K562 (cell line): Measurements from ENCODE around the gene MIP. TPM values are rescaled to one million over a fixed set of nuclear protein-coding genes. Genes with fewer than 3 reads are reported as not detected.
"Not testable (repeated sequence)": the region's sequence is repeated elsewhere in the genome, so short reads cannot be mapped to it uniquely, and the experiment has no call there.

Experiments used
- ATAC-seq: fragments of 200-7000 bp; cut with Tn5 transposase; 3 replicates; pipeline ENCODE4 v1.9.1; 2020; ENCODE audit warnings: moderate library complexity
- BruUV-seq: library from RNA; stranded (reverse); fragments of 400-500 nt; replicated peaks from 2 replicates; lab custom pipeline; 2021; lab: Mats Ljungman, UMichigan
- CTCF ChIA-PET: fragments of 300-600 bp; formaldehyde crosslinking; extraction: SDS; loops from one replicate; lab custom pipeline; 2021; ENCODE audit warnings: low intra/inter-chr PET ratio; lab: Yijun Ruan, JAX
- POLR2A ChIA-PET: fragments of 300-600, 350-650 bp; sonication (Branson Sonifier 250); formaldehyde crosslinking; extraction: SDS; loops from one replicate; lab custom pipeline; 2021; ENCODE audit warnings: antibody characterized with exemption, inconsistent platforms; lab: Yijun Ruan, JAX
- DNase-seq, 4 experiments: peaks; one replicate each; pipeline versions ENCODE4 v3.0.0 to v3.0.0-alpha.2; 2011 to 2018; ENCODE audit warnings: low spot score in 3 of 4, mixed read lengths in 3 of 4; ENCODE audit errors: extremely low read depth in 1 of 4
- FAIRE-seq: peaks from 2 replicates; lab custom pipeline; 2011; peaks lifted over from hg19 to GRCh38; lab: Jason Lieb, UNC
- H2AFZ ChIP-seq: 2 replicates; pipeline ENCODE4 v1.6.0; 2011; ENCODE audit warnings: low read depth, low read length, control low read depth, inconsistent platforms
- H3K27ac ChIP-seq: fragments of 200-600 bp; 3 replicates; pipeline ENCODE4 v1.8.0; 2011; ENCODE audit warnings: low read depth, mild to moderate bottlenecking, control low read depth, inconsistent platforms, low read length, moderate library complexity, mixed read lengths; ENCODE audit errors: extremely low read depth
- H3K27me3 ChIP-seq, 2 experiments: fragments of 300-600 bp in 1 of 2; 2 replicates in 1 of 2; 3 replicates in 1 of 2; pipeline versions ENCODE4 v1.6.0 to v1.8.0; 2011; ENCODE audit warnings: inconsistent platforms in 2 of 2, low read length in 2 of 2, mild to moderate bottlenecking in 1 of 2, mixed read lengths in 1 of 2, moderate library complexity in 1 of 2; ENCODE audit not compliant: control insufficient read depth in 2 of 2, insufficient read depth in 2 of 2
- H3K36me3 ChIP-seq: fragments of 300-600 bp; 3 replicates; pipeline ENCODE4 v1.8.0; 2011; ENCODE audit warnings: mild to moderate bottlenecking, low read length, inconsistent platforms; ENCODE audit not compliant: control insufficient read depth, insufficient read depth
- H3K4me1 ChIP-seq, 2 experiments: fragments of 200-600 bp in 1 of 2; replicated peaks in 1 of 2; 2 replicates in 1 of 2; 3 replicates in 1 of 2; pipeline versions ENCODE4 v1.5.1 to v1.8.0; 2011; ENCODE audit warnings: inconsistent platforms in 2 of 2, low read length in 2 of 2, mild to moderate bottlenecking in 1 of 2, mixed read lengths in 1 of 2, moderate library complexity in 1 of 2; ENCODE audit not compliant: control insufficient read depth in 2 of 2, insufficient read depth in 2 of 2
- H3K4me2 ChIP-seq: 2 replicates; pipeline ENCODE4 v1.6.1; 2011; ENCODE audit warnings: low read length, control low read depth, inconsistent platforms, mixed read lengths; ENCODE audit not compliant: insufficient read depth
- H3K4me3 ChIP-seq: fragments of 200-600 bp; sonication (generic), shearing (Covaris generic); 2 replicates; pipeline ENCODE4 v1.5.1; 2016; ENCODE audit warnings: control low read depth, inconsistent platforms
- H3K79me2 ChIP-seq: fragments of 200-600 bp; 3 replicates; pipeline ENCODE4 v1.8.0; 2011; ENCODE audit warnings: low read length, inconsistent platforms; ENCODE audit not compliant: control insufficient read depth, insufficient read depth
- H3K9ac ChIP-seq, 2 experiments: 2 replicates each; pipeline versions ENCODE4 v1.6.0 to v1.6.1; 2011; ENCODE audit warnings: low read depth in 2 of 2, low read length in 2 of 2, control low read depth in 1 of 2, inconsistent platforms in 1 of 2, mild to moderate bottlenecking in 1 of 2, mixed read lengths in 1 of 2; ENCODE audit not compliant: insufficient read depth in 1 of 2
- H3K9me1 ChIP-seq: one replicate; pipeline ENCODE4 v1.6.0; 2011; ENCODE audit warnings: inconsistent platforms, mild to moderate bottlenecking, low read length, moderate library complexity; ENCODE audit not compliant: control insufficient read depth, insufficient read depth
- H3K9me3 ChIP-seq: replicated peaks from 2 replicates; pipeline ENCODE4 v1.5.1; 2011; ENCODE audit warnings: low read depth, low read length, inconsistent platforms; ENCODE audit not compliant: control insufficient read depth, insufficient read depth
- H4K20me1 ChIP-seq: replicated peaks from 2 replicates; pipeline ENCODE4 v1.6.1; 2011; ENCODE audit warnings: low read length, inconsistent platforms, mixed read lengths; ENCODE audit not compliant: control insufficient read depth, insufficient read depth
- CBFA2T2 ChIP-seq: fragments of 450-650 bp; conservative IDR thresholded peaks from 2 replicates; pipeline ENCODE4 v1.6.1; 2017; ENCODE audit warnings: mild to moderate bottlenecking
- RAD51 ChIP-seq: fragments of 450-650 bp; IDR thresholded peaks from 2 replicates; pipeline ENCODE4 v1.7.1; 2016; ENCODE audit warnings: low read depth, mild to moderate bottlenecking, borderline replicate concordance
- WGBS: fragments of 100-300 bp; shearing (Covaris generic); methylation state at CpG from one replicate; pipeline ENCODE4 v1.1.6; 2016; ENCODE audit warnings: low coverage, mixed read lengths; ENCODE audit not compliant: insufficient coverage; ENCODE audit errors: missing lambda C conversion rate; 5-methylcytosine and 5-hydroxymethylcytosine counted together
- in situ Hi-C: fragments of 300-500 bp; cut with MboI; formaldehyde crosslinking; loops from 4 replicates; pipeline ENCODE4 v1.15.0; 2018; ENCODE audit warnings: inconsistent platforms, mixed read lengths
- intact Hi-C: fragments of 100-400 bp; cut with micrococcal nuclease; formaldehyde crosslinking; loops from 2 replicates; pipeline ENCODE4 v1.14.2; 2022
- polyA plus RNA-seq, 8 experiments: library from polyadenylated mRNA; depleted of rRNA in 4 of 8; stranded (reverse) in 5 of 8; unstranded in 3 of 8; fragments of >200 nt; fragmentation: Nextera tagmentation in 2 of 8; fragmentation: Illumina TruSeq in 1 of 8; extraction: Ambion mirVana in 2 of 8; extraction: Trizol in 1 of 8; gene quantifications; 2 replicates each; pipeline versions ENCODE4 v1.2.1 to v1.2.3, GENCODE V29; 2011 to 2014; ENCODE audit warnings: inconsistent platforms in 1 of 8, missing spikeins in 1 of 8
- total RNA-seq, 7 experiments: library from RNA; depleted of rRNA in 6 of 7; stranded (reverse); fragments of >200 nt in 6 of 7; fragmentation: Illumina TruSeq in 2 of 7; extraction: Trizol in 2 of 7; gene quantifications; 2 replicates each; pipeline versions ENCODE4 v1.2.1 to v1.2.3, GENCODE V29; 2011 to 2021; ENCODE audit warnings: low replicate concordance in 1 of 7
- TF ChIP-seq, protein P1 (sequence below): fragments of 450-650 bp; formaldehyde crosslinking; IDR thresholded peaks from 2 replicates; pipeline ENCODE4 v1.4.0; 2020; ENCODE audit warnings: mild to moderate bottlenecking, mixed read lengths

Gene MIP
- total and polyA plus RNA-seq, 9 of the 15 experiments (the other 6 are each of a cell fraction or from before 2014, with no cell fraction given) = 0.09 to 0.36 (median 0.19) TPM; not detected in 5

- H3K4me3 ChIP-seq, H3K27ac ChIP-seq, POLR2A ChIA-PET, H3K4me2 ChIP-seq, H3K9ac ChIP-seq, H4K20me1 ChIP-seq, FAIRE-seq, BruUV-seq, ATAC-seq, H3K9me3 ChIP-seq, DNase-seq, in situ Hi-C loops, intact Hi-C loops, H2AFZ ChIP-seq, H3K4me1 ChIP-seq, H3K79me2 ChIP-seq, H3K36me3 ChIP-seq, H3K27me3 ChIP-seq, H3K9me1 ChIP-seq, CTCF ChIA-PET: not testable (repeated sequence)
- TF ChIP-seq RAD51 = peak; percentile 62
- TF ChIP-seq, protein P1, sequence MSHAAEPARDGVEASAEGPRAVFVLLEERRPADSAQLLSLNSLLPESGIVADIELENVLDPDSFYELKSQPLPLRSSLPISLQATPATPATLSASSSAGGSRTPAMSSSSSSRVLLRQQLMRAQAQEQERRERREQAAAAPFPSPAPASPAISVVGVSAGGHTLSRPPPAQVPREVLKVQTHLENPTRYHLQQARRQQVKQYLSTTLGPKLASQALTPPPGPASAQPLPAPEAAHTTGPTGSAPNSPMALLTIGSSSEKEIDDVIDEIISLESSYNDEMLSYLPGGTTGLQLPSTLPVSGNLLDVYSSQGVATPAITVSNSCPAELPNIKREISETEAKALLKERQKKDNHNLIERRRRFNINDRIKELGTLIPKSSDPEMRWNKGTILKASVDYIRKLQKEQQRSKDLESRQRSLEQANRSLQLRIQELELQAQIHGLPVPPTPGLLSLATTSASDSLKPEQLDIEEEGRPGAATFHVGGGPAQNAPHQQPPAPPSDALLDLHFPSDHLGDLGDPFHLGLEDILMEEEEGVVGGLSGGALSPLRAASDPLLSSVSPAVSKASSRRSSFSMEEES (CRISPR knock-in tag) = peak; percentile 81
- TF ChIP-seq CBFA2T2 = 0 out of 2 replicates have a peak, but pooled peaks have one; percentile 26
- 45% methylated on average over 3 of the region's 3 CpGs for WGBS
These were observed 50.2 kb downstream of the MIP start for GRCh38 chr12:56404227-56404626.

GRCh38 chr12:56401612-56402011 is 52.8 kb downstream of the MIP start:
- H3K79me2 ChIP-seq, ATAC-seq, H3K36me3 ChIP-seq, H3K9me1 ChIP-seq, H3K4me2 ChIP-seq, H3K9ac ChIP-seq, H3K4me3 ChIP-seq, H2AFZ ChIP-seq, POLR2A ChIA-PET, H3K9me3 ChIP-seq, FAIRE-seq, H3K4me1 ChIP-seq, H3K27me3 ChIP-seq, H3K27ac ChIP-seq, DNase-seq, CTCF ChIA-PET, BruUV-seq, H4K20me1 ChIP-seq, in situ Hi-C loops: not testable (repeated sequence)
- intact Hi-C loops = loop anchor here (2.0 kb wide), 1 partner anchor 25 kb away; no protein-coding TSS in a partner anchor

DNA sequence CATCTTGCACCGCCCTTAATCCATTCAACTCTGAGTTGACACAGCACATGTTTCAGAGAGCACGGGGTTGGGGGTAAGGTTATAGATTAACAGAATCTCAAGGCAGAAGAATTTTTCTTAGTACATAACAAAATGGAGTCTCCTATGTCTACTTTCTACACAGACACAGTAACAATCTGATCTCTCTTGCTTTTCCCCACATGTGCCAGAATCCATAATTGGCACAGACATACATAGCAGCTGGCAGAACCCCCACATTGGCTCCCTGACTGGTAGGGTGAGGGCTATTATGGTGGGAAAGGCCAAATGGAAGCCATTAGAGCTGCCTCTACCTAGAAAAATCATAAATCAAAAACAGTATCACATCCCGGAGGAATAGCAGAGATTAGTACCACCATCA is 53.3 kb downstream of the MIP start:
- H3K4me1 ChIP-seq, BruUV-seq, H3K36me3 ChIP-seq, H3K9ac ChIP-seq, H3K9me3 ChIP-seq, ATAC-seq, CTCF ChIA-PET, H2AFZ ChIP-seq, H3K9me1 ChIP-seq, H3K27ac ChIP-seq, H3K4me2 ChIP-seq, POLR2A ChIA-PET, H3K27me3 ChIP-seq, H3K79me2 ChIP-seq, FAIRE-seq, H4K20me1 ChIP-seq, DNase-seq, H3K4me3 ChIP-seq, intact Hi-C loops, in situ Hi-C loops: not testable (repeated sequence)
- WGBS = 43% methylated on average over 1 of the region's 3 CpGs
